ENCODE results near the gene RCBTB2.

The RCBTB2 gene

DNA sequence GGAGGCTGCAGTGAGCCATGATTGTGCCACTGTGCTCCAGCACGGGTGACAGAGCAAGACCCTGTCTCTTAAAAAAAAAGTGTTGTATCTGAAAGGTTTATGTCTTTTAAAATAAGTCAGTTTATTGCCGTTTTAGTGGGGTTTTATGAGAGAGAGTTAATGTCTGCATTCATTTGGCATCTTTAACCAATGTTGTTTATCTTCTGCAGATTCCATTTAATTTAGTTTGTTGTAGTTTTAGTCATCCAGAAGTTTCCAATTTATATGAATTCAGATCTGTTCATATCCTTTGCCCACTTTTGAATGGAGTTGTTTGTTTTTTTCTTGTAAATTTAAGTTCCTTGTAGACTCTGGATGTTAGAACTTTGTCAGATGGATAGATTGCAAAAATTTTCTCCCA lies 83.2 kb downstream of the RCBTB2 start:
- no peak for DNase-seq (ENCODE audit: low read depth in 2 of 2)

DNA sequence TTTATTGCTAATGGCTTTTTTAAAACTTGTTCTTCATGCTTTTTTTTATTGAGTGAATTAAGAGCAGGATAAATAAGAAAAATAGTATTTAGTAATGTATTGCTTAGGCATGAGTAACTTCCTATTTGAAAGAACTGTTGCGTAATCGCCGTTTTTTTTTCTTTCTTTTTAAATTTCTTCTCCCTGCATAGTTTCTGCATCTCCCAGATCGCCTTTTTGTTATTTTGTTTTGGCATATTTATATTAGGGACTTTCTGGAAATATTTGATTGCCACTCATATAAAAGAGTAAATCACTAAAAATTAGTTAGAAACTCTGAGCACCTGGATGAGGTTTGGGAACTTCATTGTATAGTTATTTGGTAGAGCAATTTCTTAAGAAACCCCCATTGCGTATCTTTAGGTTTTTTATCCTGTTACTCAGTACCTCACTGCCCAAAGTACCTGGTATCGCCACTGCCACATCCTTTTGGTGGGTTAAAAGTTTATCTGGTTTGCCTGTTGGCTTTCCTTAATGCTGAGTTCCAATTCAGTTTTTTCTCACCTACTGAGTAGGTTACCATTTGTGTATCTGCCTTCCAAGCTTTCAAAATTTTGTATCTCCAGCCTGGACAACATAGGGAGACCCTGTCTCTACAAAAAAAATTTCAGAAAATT lies 83.8 kb downstream of the RCBTB2 start:
- no peak for DNase-seq (ENCODE audit: low read depth in 2 of 2)

DNA sequence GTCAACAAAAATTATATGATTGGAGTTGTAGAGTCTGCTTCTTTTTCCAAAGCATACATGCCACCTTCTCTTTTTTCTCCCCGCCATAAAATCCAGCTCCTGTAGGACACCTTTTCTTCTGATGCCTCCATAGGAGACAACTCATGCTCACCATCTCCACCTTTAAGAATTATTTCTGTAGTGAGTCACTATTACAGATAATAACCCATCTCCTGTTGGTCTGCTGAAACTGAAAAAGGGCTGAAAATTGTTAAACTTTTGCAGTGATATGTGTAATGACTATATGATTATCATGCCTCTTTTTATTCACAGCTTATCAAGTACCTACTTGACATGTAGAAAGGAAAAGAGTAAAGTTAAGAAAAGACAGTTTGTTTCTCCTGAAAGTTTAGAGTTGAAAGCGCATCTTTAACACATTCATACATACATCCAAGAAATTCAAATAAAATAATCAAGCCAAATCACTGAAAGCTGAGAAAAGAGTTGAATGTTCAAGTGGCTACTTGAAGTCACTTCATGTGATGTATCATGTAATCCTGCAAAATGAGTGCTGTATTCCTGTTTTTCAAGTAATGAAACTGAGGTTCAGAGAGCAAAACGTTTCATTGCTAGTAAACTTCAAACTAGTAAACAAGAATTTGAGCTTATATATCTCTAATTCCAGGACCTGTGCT lies 84.5 kb downstream of the RCBTB2 start:
- no peak for DNase-seq (ENCODE audit: low read depth in 2 of 2)

DNA sequence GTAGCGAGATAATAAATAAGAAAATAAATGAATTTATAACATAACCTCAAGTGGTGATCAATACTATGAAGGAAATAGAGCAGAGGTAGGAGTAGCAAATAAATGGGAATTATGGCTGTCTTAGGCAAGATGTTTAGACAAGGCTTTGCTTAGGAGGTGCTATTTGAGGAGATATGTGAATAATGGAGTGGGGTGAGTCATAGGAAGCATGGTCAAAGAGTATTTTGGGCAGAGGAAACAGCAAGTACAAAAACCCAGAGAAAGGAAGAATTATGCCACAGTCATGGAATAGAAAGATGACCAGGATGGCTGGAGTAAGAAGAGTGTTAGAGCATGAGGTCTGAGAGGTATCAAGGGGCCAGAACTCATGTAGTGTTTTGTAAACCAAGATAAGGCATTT lies 86.4 kb downstream of the RCBTB2 start:
- no peak for DNase-seq (ENCODE audit: low read depth in 2 of 2)

DNA sequence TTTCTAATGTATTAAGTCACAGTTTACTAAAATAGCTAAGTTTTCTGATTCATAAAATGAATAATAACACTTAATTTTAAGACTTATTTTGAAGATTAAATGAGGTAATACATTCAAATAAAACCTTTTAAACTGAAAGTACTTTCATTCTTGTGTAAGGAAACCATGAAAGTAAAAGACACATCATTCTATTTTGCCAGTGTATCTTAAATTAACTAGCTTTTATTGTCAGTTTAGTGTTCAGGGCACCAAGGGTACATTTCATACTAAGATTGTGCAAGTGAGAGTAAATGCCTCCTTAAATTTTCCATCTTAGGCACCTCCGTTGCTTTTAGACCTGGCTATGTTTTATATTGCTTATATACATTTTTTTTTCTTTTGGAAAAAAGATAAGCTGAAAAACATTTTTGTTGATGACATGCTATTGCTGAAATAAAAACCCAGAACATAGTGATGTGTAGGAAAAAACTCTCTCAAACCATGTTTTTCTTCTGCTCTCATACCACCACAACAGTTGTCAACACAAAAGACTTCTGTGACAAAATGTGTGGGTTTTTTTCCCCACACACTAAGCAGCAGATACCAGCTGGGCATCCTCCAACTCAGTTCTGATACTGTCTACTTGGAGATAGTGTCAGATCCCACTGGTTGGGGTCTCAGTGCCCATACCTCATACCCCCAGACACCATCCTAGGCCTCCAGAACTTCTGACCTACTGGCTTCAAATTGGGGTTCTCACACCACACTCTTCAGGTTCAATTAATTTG lies 89.3 kb downstream of the RCBTB2 start:
- DNase-seq (ENCODE audit: low read depth in 2 of 2), result no peak

All from stimulated activated CD8-positive, alpha-beta memory T cell treated with anti-CD3 and anti-CD28 coated beads, Interleukin-7, amount 100 ng/mL, for 4 hours (primary cell).